Stimulated activated CD8-positive, alpha-beta memory T cell treated with anti-CD3 and anti-CD28 coated beads, Interleukin-15, amount 100 ng/mL, for 1 hour (primary cell): ENCODE data around the gene LDLRAD4.

Experiments
- DNase-seq: peaks from one replicate; pipeline ENCODE4 v3.0.0-alpha.2; 2020; ENCODE audit warnings: low read depth

Gene LDLRAD4

GRCh38 chr18:13229001-13229671 lies 10.6 kb downstream of the LDLRAD4 start:
- no peak for DNase-seq

DNA sequence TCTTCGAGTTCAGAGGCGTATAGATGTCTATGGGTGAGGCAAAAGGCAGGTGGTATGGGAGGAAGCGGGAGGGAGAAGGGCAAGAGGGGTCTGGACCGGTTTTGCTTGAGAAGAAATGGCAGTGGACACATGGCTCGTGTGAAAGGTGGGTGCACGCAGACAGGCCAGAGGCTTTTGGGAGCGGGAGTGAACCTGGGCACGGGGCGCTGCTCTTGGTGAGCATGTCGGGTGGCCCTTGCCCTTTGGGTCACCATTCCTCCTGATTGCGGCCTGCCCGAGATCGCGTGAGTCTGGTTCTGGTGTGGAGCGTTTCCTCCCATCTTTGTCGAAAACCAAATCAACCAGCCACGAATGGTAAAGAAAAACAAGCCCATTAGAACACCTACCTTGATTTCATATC lies 12.6 kb downstream of the LDLRAD4 start:
- DNase-seq, result no peak

- DNase-seq, result no peak
Observed at GRCh38 chr18:13232086-13232917, 13.7 kb downstream of the LDLRAD4 start.

DNA sequence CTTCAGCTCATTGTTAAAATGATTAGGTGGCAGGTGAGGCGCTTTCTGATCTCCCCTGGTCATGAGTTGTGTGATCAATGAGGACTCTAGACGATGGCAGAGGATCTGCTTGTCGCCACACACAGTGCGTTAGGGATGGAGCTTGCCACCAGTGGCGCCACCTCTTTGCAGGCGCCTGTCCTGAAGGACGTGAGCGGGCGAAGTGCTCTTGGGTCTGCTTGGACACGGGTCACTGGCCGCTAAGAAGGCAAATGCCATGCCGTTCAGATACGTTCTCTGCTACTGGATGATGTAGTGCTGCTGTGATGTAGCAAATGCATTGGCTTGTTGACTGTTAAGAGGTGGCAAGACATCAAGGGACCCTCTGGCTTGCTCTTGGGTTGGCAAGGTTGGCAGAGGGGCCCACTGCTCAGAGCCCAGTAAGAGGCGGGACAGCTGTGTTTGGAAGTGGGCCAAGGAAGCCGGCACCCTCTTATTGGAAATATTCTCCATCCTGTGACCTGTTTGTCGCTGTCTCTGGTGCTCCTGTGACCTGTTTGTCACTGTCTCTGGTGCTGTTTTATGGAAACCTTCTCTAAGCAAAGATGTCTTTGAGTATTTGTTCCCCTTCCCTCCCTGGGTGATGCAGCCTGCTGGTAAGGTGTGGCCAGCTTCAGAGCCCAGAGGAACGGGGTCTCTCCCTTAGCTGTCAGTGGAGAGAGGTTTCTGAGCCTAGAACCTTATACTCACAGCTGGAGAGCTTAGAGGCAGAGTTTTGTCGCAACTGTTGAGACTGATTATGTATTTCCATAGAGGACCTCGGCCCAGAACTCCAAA lies 14.6 kb downstream of the LDLRAD4 start:
- DNase-seq, result no peak

DNA sequence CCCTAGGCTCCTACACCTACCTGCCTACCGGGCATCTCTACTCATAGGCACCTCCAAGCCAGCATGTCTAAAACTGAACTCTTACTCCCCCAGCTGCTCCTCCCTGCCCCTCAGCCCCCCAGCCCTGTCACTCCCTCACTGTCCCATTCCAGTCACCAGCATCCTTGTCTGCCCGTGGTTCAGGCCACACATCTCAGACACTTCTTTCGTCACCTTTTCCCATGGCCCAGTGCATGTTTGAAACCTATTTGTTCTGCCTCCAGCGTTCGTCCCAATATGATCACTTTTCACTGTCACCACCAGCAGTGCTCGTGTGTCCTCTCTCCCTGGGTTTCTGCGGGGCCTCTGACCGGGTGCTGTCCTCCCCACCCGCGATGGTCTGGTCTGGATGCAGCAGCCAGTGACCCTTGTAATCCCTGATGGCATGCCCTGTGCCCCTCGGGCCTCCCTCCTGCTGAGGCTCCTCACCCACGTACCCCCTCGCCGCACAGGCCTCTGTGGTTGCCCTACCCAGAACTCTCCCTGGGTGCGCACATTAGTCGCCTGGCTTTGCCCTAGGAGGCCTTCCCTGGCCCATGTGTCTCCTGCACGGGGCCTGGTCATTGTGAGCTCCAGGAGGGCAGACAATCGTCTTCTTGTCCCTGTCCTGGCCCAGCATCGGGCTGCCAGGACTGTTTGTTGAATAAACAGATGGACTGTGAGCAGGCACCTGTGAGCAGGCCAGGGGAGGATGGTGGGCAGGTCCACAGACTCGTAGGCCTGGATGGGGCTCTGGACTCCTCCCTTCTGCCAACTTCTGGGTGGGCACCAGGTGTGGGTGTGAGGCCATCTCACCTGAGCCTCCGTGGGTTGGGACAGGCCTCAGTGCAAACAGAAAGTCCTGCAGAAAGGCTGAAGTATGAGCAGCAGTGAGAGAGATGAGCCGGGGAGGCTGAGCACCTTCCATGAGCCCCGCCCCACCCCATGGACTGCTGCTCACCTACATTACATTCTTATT lies 15.5 kb downstream of the LDLRAD4 start:
- DNase-seq, result no peak

GRCh38 chr18:13235421-13235831 lies 16.9 kb downstream of the LDLRAD4 start:
- DNase-seq, result no peak

DNA sequence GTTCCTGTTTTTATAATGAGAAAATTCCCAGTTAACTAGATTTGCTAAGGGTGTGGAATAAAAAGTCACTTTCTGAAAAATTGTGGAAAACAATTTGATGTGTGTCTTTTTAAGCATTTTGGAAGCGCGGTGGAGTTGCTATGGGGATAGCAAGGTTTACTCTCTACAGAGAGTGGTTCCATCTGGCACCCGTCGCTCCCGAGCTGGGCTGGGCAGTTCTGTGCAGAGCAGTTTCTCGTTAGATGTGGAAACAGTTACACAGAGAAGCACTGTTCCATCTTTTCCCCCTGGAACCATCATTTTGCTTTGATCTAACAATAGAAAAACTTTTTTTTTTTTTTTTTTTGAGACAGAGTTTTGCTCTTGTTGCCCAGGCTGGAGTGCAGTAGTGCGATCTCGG lies 17.4 kb downstream of the LDLRAD4 start:
- no peak for DNase-seq

GRCh38 chr18:13236411-13236810 lies 17.9 kb downstream of the LDLRAD4 start:
- DNase-seq, result no peak

GRCh38 chr18:13237073-13237472 lies 18.5 kb downstream of the LDLRAD4 start:
- DNase-seq, result no peak

DNA sequence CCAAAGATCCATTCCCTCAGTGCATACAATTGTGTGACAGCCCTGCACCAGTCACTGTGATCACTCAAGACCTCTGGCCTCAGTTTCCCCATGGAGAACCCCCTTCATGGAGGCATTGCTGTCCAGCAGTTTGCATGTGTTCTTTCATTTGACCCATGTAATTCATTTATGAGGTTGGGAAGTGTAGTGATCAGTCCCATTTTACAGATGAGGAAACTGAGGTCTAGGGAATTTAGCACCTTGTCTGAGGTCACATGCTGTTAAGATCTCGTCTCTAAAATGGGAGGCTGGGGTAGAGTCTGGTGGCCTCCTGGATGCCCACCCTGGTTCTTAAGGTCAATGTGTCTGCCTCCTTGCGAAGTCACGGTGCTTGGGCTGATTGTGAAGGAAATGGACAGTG lies 19.1 kb downstream of the LDLRAD4 start:
- DNase-seq, result no peak

GRCh38 chr18:13239171-13239956 lies 20.8 kb downstream of the LDLRAD4 start:
- no peak for DNase-seq

GRCh38 chr18:13240060-13240725 lies 21.6 kb downstream of the LDLRAD4 start:
- no peak for DNase-seq

DNA sequence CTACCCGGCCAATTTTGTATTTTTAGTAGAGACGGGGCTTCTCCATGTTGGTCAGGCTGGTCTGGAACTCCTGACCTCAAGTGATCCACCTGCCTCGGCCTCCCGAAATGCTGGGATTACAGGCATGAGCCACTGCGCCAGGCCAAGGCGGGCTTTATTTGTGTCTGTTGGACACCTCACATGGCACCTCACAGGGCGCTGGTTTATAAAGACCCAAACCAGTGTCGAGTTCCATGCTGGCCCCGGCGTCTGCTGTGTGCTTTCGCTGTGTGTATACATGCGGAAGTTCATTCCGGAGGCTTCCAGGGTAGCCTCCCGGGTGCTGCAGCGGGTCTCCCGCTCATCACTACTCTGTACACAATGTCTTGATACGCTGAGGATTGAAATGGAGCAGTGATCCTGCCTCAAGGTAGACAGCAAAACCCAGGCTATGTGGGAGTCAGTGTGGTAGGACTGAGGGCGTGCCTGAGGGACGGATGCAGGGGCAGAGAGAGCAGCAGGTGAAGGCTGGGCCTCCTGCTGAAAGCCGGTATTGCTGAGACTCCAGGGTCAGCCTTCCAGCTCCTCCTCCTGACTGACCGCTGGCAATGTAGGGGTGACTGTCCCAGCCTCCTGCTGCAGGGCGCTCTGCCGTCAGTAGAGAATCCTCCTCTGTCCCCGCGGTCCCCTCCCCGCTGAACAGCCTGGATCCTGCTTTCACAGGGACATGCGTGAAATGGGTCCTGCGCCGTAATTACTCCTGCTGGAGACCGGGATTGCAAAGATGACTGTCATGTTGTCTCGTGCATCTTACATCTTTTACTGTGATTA lies 22.7 kb downstream of the LDLRAD4 start:
- DNase-seq, result no peak

DNA sequence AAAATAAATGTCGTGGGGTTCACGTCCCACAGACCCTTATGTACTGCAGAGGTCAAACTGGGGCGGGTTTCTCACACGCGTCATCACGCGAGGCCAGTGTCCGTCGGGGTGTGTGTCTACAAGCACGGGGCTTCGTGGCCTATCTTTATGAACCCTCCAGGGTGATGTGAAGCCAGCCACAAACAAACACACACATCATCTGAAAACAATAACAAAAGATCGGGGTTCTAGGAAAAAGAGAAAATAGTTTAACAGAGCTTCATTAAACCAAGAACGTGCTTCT lies 23.3 kb downstream of the LDLRAD4 start:
- DNase-seq, result no peak

- DNase-seq, result no peak
Observed at GRCh38 chr18:13242797-13243196, 24.2 kb downstream of the LDLRAD4 start.

- no peak for DNase-seq
Observed at GRCh38 chr18:13243363-13243762, 24.8 kb downstream of the LDLRAD4 start.

- no peak for DNase-seq
Observed at GRCh38 chr18:13244135-13244534, 25.6 kb downstream of the LDLRAD4 start.

DNA sequence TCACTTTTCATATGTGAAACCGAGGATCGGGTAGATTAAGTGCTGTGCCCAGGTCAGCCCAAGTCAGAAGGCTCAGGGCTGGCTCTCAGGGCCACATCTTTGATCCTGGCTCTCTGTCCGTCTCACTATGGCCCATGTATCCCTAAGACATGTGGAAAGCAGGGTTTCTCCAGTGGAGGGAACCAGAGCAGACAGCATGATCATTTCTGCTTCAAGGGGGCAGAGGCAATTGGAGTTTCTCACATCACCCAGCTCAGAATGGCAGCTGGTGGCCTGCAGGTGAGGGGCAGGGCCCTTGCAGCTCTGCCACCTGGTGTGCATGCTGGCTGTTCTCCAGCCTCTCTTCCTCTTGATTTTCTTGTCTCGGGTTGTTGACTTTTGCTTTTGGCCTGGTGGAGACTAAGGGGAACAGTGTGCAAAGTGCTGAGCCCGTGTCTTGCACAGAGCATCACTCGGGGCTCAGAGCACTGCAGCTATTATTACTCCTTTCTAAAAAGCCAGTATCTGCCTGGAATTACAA lies 27.0 kb downstream of the LDLRAD4 start:
- DNase-seq, result no peak

DNA sequence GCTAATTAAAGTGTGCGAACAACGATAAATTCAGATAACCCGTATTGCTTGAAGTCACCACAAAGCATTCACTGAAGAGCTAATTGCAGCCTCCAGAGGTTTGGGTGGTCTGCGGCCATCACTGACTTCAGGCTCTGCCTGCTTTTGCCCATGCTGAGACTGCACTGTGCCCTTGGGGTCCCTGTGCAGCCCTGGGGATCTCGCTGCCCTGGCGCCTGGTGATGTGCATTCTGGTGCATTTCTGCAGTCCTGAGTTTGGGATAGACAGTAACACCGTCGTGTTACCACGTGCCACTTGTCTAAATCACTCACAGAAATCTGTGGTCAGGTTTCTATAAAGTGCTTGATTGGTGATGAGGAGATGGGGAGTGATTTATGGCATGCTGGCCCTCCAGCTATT lies 27.6 kb downstream of the LDLRAD4 start:
- DNase-seq, result no peak
